Stimulated activated naive CD4-positive, alpha-beta T cell treated with Interleukin-2 at 50 U/mL for 16 hours (primary cell): ENCODE measurements around the gene PMPCA.

ENCODE experiments used
- DNase-seq: peaks from one replicate; lab custom pipeline; 2025; lab: John Stamatoyannopoulos, UW

The PMPCA gene

DNA sequence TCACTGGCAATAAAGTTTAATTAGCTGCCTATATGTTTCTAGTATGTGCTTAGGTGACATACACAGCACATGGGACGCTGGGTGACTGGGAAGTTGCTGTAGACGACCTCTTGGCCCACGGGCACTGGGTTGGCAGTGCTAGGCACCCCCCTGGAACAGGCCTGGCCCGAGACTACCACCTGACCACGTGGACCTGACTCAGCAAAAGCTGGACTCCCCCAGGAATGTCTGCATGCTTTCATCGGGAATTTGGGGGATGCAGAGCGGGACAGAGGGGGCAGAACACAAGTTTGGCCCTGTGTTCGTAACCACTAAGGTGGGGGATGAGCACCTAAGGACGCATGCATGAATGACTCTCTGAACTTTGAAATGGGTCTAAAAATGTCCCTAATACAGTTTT lies 45.8 kb downstream of the PMPCA start:
- no peak for DNase-seq

DNA sequence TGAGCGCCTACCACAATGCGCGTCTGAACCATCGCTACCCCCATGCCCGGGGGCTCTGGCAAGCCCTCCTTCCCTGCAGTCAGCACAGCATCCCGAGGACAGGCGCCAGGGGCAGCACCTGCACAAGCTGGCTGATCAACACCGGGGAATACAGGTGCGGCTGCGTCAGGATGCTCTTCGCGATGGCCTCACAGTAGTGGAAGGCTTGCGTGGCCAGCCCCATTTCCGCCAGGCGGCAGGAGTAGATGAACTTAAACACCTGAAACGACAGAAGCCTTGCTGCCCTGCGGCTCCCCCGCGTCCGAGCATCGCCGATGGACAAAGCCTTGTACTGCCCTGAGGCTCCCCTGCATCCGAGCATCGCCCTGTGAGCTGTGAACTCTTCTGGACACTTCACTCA lies 46.9 kb downstream of the PMPCA start:
- DNase-seq: no peak

DNA sequence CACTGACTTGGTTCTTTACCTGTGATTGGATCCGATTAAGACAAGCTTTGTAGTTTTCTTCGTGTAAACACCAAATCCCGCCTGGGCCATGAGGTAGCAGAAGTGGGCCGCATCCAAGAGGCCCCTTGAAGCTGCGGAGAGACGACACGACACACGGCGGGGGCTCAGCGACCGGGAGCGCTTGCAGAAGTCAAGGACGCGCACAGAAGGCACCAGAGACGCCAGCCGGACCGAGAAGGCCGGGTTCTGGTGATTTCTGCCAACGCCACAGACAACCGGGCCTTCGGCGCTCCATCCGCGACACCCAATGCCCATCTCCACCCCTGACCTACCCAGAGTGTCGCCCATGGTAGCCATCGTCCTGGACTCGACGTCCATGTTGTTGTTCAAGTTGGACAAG lies 49.0 kb downstream of the PMPCA start:
- DNase-seq: no peak

DNA sequence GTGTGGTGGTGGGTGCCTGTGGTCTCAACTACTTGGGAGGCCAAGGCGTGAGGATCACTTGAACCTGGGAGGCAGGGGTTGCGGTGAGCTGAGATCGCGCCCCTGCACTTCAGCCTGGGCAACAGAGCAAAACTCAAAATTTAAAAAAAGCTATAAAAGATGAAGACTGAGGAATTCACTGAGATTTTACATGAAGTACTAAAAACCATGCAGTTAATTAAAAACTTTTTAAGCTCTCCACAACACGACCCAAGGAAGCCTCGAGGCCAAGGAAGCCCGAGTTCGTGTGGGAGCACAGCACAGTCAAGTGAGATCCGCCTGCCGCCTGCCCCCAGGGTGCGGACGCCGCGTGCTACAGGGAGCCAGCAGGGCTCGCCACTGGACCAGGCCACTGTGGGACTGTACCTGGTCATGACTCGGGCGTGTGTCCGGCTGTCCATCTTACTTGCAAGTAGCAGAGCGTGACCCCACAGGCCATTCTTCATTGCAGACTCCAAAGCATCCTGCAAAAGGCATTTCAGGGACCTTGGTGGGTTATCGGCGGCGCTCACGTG lies 50.4 kb downstream of the PMPCA start:
- no peak for DNase-seq

- DNase-seq: no peak
These were observed 52.2 kb downstream of the PMPCA start for GRCh38 chr9:136462664-136463063.

- no peak for DNase-seq
These were observed 53.1 kb downstream of the PMPCA start for GRCh38 chr9:136463578-136463977.

- DNase-seq: no peak
These were observed 53.8 kb downstream of the PMPCA start for GRCh38 chr9:136464241-136464640.

DNA sequence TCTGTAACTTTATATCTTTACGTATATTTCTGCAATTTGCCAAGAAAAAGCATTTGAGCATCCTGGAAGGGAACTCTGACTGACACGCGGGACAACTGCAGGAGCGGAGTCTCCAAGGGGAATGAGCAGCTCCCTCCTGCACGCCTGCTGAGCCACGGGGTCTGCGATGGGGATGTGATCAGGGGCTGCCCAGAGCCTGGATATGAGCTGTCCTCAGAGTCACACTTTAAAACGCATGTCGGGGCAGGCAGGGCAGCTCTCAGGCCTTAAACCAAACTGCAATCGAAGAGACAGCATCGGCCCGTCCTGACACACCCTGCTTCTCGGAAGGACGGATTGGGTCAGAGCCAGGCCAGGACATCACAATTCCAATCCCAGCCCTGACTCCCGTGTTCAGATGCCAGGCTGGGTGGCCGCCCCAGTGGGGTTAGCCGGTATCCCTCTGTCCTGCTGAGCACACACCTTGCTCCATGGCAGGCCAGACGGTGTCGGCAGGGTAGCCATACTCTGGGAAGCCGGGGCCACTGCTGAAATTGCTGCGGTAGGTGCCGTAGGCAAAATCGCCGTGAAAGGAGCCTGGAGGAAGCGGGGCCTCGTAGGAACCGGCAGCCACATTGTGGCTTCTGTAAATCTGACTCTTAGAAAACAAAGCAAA lies 55.2 kb downstream of the PMPCA start:
- DNase-seq: no peak

DNA sequence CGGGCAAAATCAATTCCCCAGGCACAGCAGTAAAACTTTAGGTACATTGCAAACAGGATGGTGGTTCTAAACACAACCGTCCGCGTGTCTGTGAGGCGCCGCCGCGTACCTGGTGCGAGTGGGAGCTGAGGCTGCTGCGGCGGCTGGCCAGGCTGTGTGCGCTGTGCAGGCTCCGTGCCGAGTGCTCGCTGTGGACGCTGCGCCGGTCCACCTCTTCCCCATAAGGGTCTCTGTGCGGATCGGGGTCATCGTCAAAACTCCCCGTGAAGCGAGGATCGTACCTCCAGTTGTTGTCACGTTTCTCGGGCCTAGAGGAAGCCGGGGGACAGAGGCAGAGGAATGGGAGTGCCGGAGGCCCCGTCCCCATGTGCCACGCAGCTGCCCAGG lies 55.7 kb downstream of the PMPCA start:
- DNase-seq: no peak

DNA sequence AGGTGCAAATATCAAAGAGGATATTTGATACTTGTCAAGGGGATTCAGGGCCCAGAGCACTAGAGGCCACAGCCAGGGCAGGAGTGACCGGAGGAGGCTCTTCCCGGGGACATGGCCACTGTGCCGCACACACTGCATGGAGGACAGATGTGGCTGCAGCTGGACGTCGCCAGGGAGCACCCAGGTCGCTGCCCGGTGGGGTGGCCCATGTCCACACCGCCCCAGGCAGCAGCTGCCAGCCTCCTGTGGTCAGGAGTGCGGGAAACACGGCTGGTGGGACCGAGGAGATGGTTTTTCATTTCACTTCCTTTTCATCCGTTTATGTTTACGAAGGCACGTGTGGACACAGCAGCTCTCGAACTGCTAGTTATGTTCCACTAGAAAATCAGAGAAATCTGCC lies 57.3 kb downstream of the PMPCA start:
- no peak for DNase-seq

DNA sequence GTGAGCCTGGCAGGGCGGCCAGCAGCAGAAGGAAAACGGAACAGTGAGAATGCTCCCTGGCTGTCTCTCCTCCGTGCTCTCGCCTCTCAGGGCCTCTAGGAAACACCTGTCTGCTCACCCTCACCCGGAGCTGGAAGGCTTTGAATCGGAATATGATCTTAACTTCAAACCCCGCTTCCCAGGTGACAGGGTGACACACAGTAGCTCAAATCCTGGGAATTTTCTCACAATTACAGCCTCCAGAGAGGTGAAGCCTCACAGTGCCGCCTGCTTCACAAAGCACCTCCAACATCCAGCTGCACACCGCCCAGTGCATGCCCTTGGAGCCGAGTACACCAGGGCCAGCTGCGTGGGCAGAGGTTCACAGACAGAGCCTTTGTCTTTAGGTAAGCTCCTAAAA lies 59.9 kb downstream of the PMPCA start:
- no peak for DNase-seq

DNA sequence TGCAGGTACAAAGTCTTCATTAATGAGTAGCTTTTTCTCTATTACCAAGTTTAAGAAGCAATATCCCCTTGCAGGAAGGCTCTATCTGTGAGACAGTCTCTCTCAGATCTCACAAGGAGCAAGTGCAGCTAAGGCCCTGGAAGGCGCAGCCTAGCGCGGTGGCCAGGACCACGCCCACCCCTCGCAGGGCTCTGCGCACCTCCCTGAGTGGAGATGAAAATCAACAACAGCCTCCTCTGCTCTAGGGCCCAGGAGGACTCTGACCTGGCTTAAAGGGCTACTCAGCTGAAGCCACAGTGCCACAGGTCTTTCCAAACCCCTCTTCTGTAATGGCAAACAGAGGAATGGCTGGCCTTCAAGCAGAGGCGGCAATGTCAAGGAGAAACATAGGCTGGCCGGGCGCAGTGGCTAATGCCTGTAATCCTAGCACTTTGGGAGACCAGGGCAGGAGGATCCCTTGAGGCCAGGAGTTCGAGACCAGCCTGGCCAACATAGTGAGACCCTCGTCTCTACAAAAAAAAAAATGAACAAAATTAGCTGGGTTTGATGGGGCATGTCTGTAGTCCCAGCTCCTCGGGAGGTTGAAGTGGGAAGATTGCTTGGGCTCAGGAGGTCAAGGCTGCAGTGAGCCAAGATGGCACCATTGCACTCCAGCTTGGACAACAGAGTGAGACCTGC lies 60.5 kb downstream of the PMPCA start:
- no peak for DNase-seq

GRCh38 chr9:136471802-136472487 lies 61.5 kb downstream of the PMPCA start:
- DNase-seq: no peak

DNA sequence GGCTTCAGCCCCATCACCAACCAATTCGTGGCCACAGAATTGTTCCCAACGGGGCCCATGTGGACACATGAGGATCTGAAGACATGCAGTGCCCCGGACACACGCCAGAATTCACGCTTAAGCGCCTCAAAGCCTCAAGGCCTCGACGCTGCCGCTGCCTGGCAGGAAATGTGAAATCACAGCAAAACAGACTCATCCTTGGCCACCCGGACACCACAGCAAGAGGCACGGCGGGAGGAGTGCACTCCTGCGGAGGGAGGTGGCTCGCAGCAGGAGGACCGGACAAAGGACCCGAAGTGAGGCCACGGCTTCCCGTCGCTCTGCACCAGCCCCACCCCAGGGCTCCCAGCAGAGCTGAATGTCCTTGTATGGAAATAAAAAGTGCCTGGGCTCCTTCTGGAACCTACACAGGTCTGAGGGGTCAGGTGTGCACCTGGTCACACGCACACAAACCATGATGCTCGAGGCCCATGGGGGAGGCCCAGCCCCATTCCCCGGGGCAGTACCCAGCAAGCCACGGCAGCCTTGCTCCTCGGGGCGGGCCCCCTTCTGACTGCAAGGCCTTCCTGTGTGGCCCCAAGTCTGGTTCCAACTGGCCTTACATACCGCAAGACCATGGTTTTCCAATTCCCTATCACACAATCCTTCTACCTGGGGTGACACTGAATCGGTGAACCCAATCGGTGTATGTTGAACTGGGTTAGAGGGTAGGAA lies 62.3 kb downstream of the PMPCA start:
- DNase-seq: no peak

- no peak for DNase-seq
These were observed 62.9 kb downstream of the PMPCA start for GRCh38 chr9:136473354-136473721.
